HAP-1 (cell line): ENCODE results near the gene C21orf91.
A peak's percentile ranks its signal among the peaks of the same experiment; 100 is the strongest.

Source experiments
- DNase-seq, 2 experiments: peaks; one replicate each; pipeline ENCODE4 v3.0.0-alpha.2; 2016 to 2020; ENCODE audit warnings: low spot score in 2 of 2
- H3K27me3 ChIP-seq: fragments of 250-450 bp; sonication (Bioruptor Pico); 2 replicates; pipeline ENCODE4 v1.5.1; 2020; ENCODE audit warnings: low read depth, mild to moderate bottlenecking, moderate library complexity
- H3K36me3 ChIP-seq: fragments of 250-450 bp; sonication (Bioruptor Pico); replicated peaks from 2 replicates; pipeline ENCODE4 v1.5.1; 2020; ENCODE audit warnings: mild to moderate bottlenecking
- H3K4me1 ChIP-seq: fragments of 250-450 bp; sonication (Bioruptor Pico); 2 replicates; pipeline ENCODE4 v1.5.1; 2020; ENCODE audit warnings: mild to moderate bottlenecking
- H3K4me3 ChIP-seq: fragments of 250-450 bp; sonication (Bioruptor Pico); 2 replicates; pipeline ENCODE4 v1.5.1; 2020; ENCODE audit warnings: mild to moderate bottlenecking, moderate library complexity
- H3K9me3 ChIP-seq: fragments of 250-450 bp; sonication (Bioruptor Pico); 2 replicates; pipeline ENCODE4 v1.5.1; 2020; ENCODE audit warnings: mild to moderate bottlenecking, moderate library complexity
- in situ Hi-C: fragments of 300-500 bp; cut with MboI; formaldehyde crosslinking; loops from 3 replicates; pipeline ENCODE4 v1.14.3; 2020; ENCODE audit warnings: low sequenced_read_pairs, inconsistent platforms, mixed read lengths

Gene C21orf91

DNA sequence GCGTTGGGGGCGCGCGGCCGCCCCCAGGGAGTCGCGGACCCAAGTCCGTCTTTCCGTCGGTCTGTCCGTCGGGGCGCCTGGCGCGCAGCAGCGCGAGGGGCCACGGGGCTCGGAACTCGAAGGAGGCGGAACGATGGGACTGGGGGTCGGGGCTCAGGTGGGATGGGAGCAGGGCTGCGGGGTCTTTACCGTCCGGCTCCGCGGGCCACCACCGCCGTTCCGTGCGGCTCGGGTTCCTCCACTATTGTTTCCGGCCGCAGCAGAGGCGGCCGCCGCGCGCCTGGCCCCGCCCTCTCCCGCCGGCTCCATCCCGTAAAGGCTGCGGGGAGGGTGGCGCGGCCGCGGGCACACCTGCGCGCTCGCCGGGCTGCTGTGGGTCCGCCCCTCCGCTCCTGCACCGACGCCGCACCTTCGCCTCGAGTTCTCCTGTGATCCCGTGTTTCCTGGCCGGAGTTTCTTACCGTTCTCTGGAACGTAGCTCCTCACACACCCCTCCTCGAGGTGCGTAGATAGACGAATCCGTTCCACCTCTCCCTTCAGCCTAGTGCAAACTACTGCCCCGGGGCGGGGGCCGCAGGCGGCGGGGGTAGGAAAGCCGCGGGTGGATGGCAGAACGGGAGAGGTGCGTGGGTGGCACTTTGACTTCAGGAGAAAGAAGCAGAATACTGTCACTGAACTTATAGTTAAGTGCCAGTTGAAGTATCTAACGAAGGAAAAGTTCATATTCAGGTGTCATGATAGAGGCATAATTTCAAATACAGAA, at the start of gene C21orf91:
Gene C21orf91 (minus strand): TSS at position 243 of the 763 bp plus-strand sequence. CDS start 1,038 bp downstream, outside the sequence.
- Histone ChIP-seq H3K4me1 (peaks cover 13% of the 10 kb centered on the region), H3K4me3 (peak within 1 kb of the TSS; percentile 77), H3K9me3 (no peaks in the 10 kb centered on the region), H3K36me3 (peaks cover 15% of the 10 kb centered on the region), H3K27me3 (no peaks in the 10 kb centered on the region)
- in situ Hi-C loops, result no loop called here
- DNase-seq, result peak; percentile 75 to 92

DNA sequence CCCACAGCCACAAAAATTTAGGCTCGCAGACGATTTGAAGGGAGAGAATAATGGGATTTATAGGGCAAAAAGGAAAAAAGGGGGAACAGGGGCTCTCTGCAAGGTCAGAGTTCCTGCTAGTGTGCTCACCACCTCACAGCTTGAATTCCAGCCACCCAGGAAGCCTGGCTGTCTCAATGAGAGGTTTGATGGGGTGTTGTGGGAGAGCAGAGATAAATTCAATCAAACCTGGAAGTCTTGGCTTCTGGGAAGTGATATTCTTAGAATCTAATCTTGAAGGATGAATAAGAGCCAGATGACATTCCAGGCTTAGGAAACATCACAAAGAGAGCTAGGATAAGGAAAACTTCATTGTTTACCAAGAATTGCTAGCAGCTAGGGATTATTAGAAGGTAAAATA, 47.4 kb upstream of the C21orf91 start:
- H3K27me3 ChIP-seq, result no peaks in the 10 kb centered on the region
- no peaks in the 10 kb centered on the region for H3K36me3 ChIP-seq
- no peaks in the 10 kb centered on the region for H3K9me3 ChIP-seq
- in situ Hi-C loops, result no loop called here
- no peak overlapping the region for H3K4me3 ChIP-seq
- DNase-seq, result no peak
- no peaks in the 10 kb centered on the region for H3K4me1 ChIP-seq

DNA sequence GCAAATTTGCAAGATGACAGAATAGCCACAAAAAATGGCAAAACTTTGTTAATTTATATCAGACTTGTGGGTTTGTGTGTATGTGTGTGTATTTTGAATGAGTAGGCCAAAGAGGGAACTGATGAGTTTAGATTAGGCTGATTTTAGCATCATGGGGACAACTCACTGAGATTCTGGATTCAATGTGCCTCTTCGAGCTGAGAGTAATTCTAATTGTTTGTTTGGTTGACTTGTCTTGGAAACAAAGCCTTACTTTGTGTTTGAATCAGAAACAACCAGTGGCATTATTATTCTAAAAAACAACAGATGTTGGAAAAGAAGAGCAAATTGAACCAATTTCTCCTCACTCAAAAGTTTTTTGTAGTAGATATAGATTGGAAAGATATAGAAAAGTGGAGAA, 40.5 kb upstream of the C21orf91 start:
- Histone ChIP-seq H3K4me3 (no peak overlapping the region), H3K4me1 (no peaks in the 10 kb centered on the region), H3K27me3 (no peaks in the 10 kb centered on the region), H3K36me3 (no peaks in the 10 kb centered on the region), H3K9me3 (no peaks in the 10 kb centered on the region)
- in situ Hi-C loops, result no loop called here
- no peak for DNase-seq

DNA sequence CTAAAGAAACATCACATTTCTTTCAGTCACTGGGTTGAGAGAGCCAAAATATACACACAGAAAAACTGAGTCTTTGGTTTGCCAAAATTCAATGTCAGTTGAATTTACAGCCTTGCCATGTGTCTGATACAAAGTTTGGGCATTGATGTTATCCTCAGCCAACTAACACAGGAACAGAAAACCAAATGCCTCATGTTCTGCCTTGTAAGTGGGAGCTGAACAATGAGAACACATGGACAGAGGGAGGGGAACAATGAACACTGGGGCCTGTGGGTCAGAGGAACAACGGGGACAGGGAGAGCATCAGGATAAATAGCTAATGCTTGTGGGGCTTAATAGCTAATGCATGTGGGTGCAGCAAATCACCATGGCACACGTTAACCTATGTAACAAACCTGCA, 39.6 kb upstream of the C21orf91 start:
- in situ Hi-C loops, result no loop called here
- Histone ChIP-seq H3K9me3 (no peaks in the 10 kb centered on the region), H3K4me1 (no peaks in the 10 kb centered on the region), H3K36me3 (no peaks in the 10 kb centered on the region), H3K27me3 (no peaks in the 10 kb centered on the region), H3K4me3 (no peak overlapping the region)
- DNase-seq, result no peak

DNA sequence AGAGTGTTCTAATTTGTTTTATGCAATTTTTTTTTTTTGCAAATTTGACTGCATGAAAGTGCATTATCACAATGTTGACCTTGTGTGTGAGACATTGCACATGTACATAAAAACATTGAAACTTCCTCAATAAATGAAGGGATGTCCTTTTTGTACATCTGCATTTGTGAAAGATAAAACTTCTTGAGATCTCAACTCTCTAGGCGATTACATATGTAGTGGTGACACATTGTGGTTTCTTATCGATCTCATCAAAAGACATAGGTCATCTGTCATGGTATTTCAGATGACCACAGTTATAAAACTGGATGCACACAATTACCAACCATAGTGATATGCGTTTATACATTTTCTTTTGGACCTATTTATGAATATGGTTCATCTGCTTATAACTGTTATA, 35.6 kb upstream of the C21orf91 start:
- in situ Hi-C loops, result no loop called here
- H3K36me3 ChIP-seq, result no peaks in the 10 kb centered on the region
- no peak for DNase-seq

DNA sequence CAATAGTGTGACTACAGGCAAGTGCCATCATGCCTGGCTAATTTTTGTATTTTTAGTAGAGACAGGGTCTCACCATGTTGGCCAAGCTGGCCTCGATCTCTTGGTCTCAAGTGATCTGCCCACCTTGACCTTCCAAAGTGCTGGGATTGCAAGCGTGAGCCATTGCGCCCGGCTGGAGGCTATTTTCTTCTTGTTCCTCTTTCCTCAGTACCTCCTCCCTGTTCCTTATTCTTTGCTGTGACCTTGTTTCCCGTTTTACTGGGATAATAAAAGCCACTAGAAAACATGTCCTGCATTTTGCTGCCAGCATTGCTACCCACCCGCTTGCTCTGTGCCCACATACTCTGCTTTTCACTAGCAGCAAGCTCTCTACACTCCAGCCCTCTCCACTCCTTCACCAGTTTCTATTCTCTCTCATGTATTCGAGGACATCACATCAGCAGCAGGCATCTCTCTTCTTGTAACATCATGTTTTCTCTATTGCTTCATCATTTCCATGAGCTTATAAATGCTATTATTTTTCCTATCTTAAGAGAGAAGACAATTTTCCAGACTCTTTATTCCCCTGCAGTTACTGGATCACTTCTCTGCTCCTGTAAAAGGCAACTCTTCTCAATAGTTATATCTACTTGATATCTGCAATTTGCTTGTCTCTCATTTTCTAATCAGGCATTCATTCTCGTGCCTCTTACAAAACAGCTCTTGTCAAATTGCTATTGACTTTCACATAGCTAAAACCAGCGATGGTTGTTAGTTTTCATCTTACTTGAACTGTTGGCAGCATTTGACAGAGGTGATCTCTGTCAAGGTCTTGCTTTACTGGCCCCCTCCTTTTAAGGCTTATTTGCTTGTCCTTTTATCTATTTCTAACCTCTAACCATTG, 34.5 kb upstream of the C21orf91 start:
- no peaks in the 10 kb centered on the region for H3K36me3 ChIP-seq
- in situ Hi-C loops, result no loop called here
- no peaks in the 10 kb centered on the region for H3K9me3 ChIP-seq
- no peak for DNase-seq
- H3K4me3 ChIP-seq, result no peak overlapping the region
- no peaks in the 10 kb centered on the region for H3K4me1 ChIP-seq
- no peaks in the 10 kb centered on the region for H3K27me3 ChIP-seq

More for the DNA sequence above, 35.6 kb upstream of the C21orf91 start:
- no peaks in the 10 kb centered on the region for H3K4me1 ChIP-seq
- H3K9me3 ChIP-seq, result no peaks in the 10 kb centered on the region
- no peaks in the 10 kb centered on the region for H3K27me3 ChIP-seq
- H3K4me3 ChIP-seq, result no peak overlapping the region

DNA sequence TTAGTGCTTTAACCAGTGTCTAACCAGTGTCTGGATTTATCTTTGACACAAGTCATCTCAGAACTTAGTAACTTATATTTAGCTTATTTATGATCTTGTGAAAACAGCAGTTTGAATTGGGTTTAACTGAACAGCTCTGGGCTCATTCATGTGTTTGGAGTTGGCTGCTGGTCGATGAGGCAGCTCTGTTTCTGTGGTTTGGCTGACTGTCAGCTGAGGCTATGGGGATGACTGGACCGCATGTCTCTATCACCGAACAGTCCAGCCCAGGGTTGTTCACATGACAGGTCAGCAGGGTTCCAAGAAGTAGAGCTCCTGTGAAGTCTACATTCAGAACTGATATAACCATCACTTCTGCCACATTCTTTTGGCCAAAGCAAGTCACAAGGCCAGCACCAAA, 29.1 kb upstream of the C21orf91 start:
- H3K4me3 ChIP-seq, result no peak overlapping the region
- H3K27me3 ChIP-seq, result no peaks in the 10 kb centered on the region
- H3K36me3 ChIP-seq, result no peaks in the 10 kb centered on the region
- H3K9me3 ChIP-seq, result no peaks in the 10 kb centered on the region
- DNase-seq, result no peak
- in situ Hi-C loops, result no loop called here
- no peaks in the 10 kb centered on the region for H3K4me1 ChIP-seq

DNA sequence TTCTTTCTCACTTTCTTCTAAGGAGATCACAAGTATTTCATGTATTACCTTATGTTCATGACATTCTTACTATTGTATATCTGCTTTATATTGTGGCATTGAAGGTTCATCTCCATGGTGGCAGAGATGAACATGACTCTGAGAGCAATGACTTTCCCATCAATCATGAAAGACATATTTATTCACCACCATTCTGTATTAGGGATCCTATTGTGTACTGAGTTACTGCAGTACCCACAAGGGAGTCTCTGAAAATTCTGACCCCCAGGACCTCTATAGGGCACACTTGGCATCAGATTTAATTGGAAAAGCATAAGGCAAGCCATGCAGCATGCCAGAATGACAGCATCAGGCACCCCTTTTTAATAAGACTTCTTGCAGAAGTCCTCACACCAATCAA, 21.9 kb upstream of the C21orf91 start:
- Histone ChIP-seq H3K9me3 (no peaks in the 10 kb centered on the region), H3K4me3 (no peak overlapping the region), H3K27me3 (no peaks in the 10 kb centered on the region), H3K36me3 (no peaks in the 10 kb centered on the region), H3K4me1 (no peaks in the 10 kb centered on the region)
- in situ Hi-C loops, result no loop called here
- DNase-seq, result no peak

DNA sequence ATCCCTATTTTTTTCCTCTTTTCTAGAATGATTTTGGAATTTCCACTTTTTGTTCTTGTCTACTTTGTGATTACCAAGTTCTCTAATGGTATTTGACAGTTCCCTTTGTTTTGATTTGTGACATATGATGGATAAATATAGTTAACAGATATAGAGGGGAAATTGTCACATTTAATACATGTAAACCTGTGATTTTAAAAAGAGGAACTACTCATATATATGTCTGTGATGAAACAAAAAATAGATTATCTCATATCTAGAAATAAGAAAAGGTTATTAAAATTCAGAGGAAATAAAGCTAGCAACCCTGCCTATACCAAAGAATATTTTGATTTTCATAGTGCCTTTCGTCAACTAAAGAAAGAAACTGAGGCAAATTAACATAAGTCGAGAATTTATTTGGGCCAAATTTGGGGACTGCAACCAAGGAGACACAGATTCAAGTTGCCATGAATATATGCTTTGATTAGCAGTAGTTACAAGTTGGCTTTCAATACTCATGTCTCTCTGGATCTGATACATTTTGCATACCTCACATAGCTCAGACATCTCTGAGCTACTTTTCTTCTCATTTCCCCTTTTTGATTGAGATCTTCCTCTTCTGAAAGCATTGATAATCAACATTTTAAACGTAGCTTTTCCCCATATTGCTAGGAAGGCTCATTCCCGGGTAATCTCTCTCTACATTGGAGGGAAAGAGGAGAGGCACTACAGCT, 15.6 kb upstream of the C21orf91 start:
- Histone ChIP-seq H3K9me3 (no peaks in the 10 kb centered on the region), H3K4me3 (no peak overlapping the region), H3K36me3 (no peaks in the 10 kb centered on the region), H3K27me3 (no peaks in the 10 kb centered on the region), H3K4me1 (no peaks in the 10 kb centered on the region)
- in situ Hi-C loops, result no loop called here
- DNase-seq, result no peak

DNA sequence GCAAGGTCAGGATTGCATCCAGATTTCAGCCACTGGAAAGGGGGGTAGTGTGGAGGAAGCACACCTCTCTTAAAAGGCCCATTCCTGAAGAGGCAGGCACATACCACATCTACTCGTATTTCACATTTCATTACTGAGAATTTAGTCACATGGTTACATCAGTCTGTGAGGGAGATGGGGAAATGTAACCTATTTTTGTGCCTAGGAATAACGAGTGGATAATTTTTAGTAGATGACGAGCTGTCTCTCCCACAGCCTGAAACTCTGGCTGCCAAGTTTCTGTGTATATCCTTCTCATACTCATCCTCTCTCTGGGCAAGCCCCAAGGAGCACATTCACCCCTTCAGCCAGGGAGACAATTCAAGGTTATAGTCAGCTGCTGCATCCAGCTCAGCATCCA, 10.3 kb upstream of the C21orf91 start:
- Histone ChIP-seq H3K4me1 (no peaks in the 10 kb centered on the region), H3K9me3 (no peaks in the 10 kb centered on the region), H3K27me3 (no peaks in the 10 kb centered on the region), H3K36me3 (no peaks in the 10 kb centered on the region), H3K4me3 (no peak overlapping the region)
- in situ Hi-C loops, result no loop called here
- DNase-seq, result no peak

DNA sequence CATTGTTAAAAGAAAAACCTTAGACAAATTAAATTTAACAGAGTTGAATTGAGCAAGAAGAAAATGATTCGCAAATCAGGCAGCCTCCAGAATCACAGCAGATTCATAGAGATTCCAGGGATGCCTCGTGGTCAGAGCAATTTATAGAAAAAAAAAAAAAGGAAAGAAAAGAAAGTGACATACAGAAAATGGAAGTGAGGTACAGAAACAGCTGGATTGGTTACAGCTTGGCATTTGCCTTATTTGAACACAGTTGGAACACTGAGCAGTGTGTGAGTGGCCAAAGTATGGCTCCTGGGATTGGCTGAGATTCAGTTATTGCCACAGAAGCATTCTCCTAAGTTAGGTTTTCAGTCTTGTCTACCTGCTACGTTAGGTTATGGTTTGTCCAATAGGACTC, 9.1 kb upstream of the C21orf91 start:
- H3K27me3 ChIP-seq, result no peaks in the 10 kb centered on the region
- no peaks in the 10 kb centered on the region for H3K36me3 ChIP-seq
- DNase-seq, result no peak
- H3K9me3 ChIP-seq, result no peaks in the 10 kb centered on the region
- no peaks in the 10 kb centered on the region for H3K4me1 ChIP-seq
- H3K4me3 ChIP-seq, result no peak overlapping the region
- in situ Hi-C loops, result no loop called here

DNA sequence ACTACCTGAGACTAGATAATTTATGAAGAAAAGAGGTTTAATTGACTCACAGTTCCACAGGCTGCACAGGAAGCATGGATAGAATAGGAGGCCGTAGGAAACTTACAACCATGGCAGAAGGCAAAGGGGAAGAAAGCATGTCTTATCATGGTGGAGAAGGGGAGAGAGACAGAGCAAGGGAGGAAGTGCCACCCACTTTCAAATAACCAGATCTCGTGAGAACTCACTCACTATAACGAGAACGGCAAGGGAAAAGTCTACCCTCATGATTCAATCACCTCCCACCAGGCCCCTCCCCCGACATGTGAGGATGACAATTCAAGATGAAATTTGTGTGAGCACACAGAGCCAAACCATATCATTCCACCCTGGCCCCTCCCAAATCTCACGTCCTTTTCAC, 4.7 kb upstream of the C21orf91 start:
- Histone ChIP-seq H3K4me1 (peaks cover 5% of the 10 kb centered on the region), H3K36me3 (no peaks in the 10 kb centered on the region), H3K4me3 (no peak overlapping the region), H3K27me3 (no peaks in the 10 kb centered on the region), H3K9me3 (no peaks in the 10 kb centered on the region)
- in situ Hi-C loops, result no loop called here
- DNase-seq, result no peak

DNA sequence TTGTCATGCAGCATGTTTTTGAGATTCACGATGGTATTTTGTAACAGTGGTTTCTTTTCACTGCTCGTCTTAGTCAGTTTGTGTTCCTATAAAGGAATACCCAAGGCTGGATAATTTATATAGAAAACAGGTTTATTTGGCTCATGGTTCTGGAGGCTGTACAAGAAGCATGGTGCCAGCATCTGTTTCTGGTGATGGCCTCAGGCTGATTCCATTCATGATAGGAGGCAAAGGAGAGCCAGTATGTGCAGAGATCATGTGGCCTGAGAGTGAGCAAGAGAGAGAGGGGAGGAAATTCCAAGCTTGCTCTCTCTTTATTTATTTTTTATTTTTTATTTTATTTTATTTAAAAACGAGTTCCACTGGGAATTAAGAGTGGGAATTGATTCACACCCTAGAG, 2.0 kb upstream of the C21orf91 start:
- in situ Hi-C loops, result no loop called here
- DNase-seq, result no peak
- Histone ChIP-seq H3K9me3 (no peaks in the 10 kb centered on the region), H3K27me3 (no peaks in the 10 kb centered on the region), H3K36me3 (peaks cover 8% of the 10 kb centered on the region), H3K4me3 (no peak overlapping the region), H3K4me1 (peaks cover 13% of the 10 kb centered on the region)

DNA sequence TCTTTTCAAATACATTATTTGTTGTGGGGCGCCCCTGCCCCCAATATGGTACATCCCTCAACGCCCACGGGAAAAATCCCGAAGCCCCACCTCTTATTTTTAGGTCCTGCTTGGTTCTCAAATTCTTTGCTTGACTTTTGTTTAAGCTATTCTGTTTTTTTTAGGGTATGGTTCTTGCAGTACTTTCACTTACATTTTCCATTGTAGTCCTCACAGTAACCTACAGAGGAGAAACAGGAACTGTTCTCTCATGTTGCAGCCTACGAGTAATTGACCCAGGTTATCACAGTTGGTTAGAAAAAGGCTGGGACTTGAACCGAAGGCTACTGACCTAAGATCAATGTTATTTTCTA, 697 bp upstream of the C21orf91 start:
- Histone ChIP-seq H3K9me3 (no peaks in the 10 kb centered on the region), H3K36me3 (peaks cover 13% of the 10 kb centered on the region), H3K27me3 (no peaks in the 10 kb centered on the region), H3K4me3 (peak overlapping the region; percentile 77), H3K4me1 (peaks cover 13% of the 10 kb centered on the region)
- in situ Hi-C loops, result no loop called here
- peak in 1 of 2 experiments; percentile 31 for DNase-seq
